PFSK-1 (cell line): ENCODE measurements around the gene RAE1.

ENCODE experiments used
- FOXP2 ChIP-seq: optimal IDR thresholded peaks from 2 replicates; pipeline ENCODE3; 2011; ENCODE audit warnings: borderline replicate concordance, control low read depth, inconsistent platforms; ENCODE audit not compliant: insufficient read depth; ENCODE audit errors: extremely low read length, extremely low read depth
- POLR2AphosphoS5 ChIP-seq: IDR thresholded peaks from 2 replicates; pipeline ENCODE4 v1.6.1; 2012; ENCODE audit warnings: low read depth, mild to moderate bottlenecking, control low read depth, low read length, moderate library complexity
- REST ChIP-seq, 2 experiments: IDR thresholded peaks; 2 replicates each; pipeline versions ENCODE4 v1.6.1 to v1.8.0; 2011 to 2012; ENCODE audit warnings: low read depth in 2 of 2, low read length in 2 of 2, control low read depth in 1 of 2, inconsistent platforms in 1 of 2, mild to moderate bottlenecking in 1 of 2, moderate library complexity in 1 of 2; ENCODE audit not compliant: insufficient read depth in 1 of 2
- SIN3A ChIP-seq: IDR thresholded peaks from 2 replicates; pipeline ENCODE4 v1.6.1; 2012; ENCODE audit warnings: mild to moderate bottlenecking, low read length, moderate library complexity, borderline replicate concordance; ENCODE audit not compliant: insufficient read depth
- TAF1 ChIP-seq: IDR thresholded peaks from 2 replicates; pipeline ENCODE4 v1.6.1; 2012; ENCODE audit warnings: low read length, control low read depth, borderline replicate concordance; ENCODE audit not compliant: insufficient read depth

DNA sequence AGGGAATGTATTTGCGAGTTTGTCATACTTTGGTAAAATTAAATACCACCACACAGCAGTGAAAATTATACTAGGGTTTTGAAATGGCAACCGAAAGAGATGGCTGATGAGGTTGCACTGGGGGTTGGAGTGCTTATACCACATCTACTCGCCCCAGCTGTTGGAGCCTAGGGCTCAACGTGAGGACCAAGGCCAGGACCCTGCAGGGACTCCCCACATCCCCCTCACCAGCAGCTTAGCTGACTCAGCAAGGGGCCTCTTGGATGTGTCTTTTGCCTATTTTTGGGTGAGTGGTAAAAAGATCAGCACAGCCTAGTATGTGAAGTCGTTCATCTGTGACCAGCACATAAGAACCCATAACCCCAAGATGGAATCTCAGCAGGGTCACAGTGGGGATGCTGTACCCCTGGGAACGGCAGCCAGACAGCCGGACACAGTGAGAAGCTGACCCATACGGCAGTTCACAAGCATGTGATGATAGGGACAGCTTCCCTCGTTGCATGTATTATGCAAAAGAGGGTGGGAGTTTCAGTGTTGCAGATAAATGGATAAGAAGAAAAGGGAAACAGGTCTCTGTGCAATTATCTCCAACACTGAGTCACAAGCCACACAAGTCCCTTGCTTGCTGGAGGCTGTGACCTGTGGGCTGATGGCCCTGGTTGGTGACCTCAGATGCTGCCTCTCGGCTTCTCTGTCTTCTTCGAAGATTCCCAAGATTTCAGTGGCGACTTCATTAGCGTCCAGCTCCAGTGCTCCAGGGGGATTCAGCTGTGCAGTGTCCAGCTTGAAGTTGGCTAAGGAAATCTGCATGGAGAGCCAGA is 42.4 kb upstream of the RAE1 start:
- no peak for TF ChIP-seq POLR2AphosphoS5
- TF ChIP-seq REST (IDR thresholded peaks at IDR 0.05; ENCODE audit: insufficient read depth in 1 of 2, low read depth in 2 of 2, low read length in 2 of 2), result no peak
- TF ChIP-seq SIN3A, result no peak
- TF ChIP-seq FOXP2, result no peak
- no peak for TF ChIP-seq TAF1
